Measurements from ENCODE around the gene CBX5. TPM values are rescaled to one million over a fixed set of nuclear protein-coding genes. Genes with fewer than 3 reads are reported as not detected.

The CBX5 gene
- total RNA-seq, 2 experiments from 2014 or later: 115 to 299 TPM

DNA sequence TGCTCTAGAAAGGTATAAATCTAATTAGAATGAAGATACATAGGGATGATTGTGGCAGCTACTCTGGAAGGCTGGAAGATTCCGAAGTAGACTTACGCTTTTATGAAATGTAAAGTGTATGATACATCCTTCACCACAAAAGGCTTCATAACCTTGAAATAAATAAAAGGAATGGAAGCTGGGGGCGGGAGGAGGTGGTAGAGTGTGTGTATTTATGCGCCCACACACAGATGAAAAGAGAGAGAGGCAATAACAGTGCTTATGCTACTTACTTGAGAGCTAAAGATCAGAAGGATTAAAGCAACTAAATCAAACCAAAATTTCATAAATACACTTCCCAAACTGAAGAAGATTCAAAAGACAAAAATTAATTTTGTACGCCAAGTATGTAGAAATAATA is 30.4 kb downstream of the CBX5 start:
- H3K27ac ChIP-seq (ENCODE audit: low read depth, low read length, poor library complexity, severe bottlenecking): no peak overlapping the region
- no TSS peak for BruUV-seq (replicated peaks)
- TF ChIP-seq, protein P1, sequence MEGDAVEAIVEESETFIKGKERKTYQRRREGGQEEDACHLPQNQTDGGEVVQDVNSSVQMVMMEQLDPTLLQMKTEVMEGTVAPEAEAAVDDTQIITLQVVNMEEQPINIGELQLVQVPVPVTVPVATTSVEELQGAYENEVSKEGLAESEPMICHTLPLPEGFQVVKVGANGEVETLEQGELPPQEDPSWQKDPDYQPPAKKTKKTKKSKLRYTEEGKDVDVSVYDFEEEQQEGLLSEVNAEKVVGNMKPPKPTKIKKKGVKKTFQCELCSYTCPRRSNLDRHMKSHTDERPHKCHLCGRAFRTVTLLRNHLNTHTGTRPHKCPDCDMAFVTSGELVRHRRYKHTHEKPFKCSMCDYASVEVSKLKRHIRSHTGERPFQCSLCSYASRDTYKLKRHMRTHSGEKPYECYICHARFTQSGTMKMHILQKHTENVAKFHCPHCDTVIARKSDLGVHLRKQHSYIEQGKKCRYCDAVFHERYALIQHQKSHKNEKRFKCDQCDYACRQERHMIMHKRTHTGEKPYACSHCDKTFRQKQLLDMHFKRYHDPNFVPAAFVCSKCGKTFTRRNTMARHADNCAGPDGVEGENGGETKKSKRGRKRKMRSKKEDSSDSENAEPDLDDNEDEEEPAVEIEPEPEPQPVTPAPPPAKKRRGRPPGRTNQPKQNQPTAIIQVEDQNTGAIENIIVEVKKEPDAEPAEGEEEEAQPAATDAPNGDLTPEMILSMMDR (conservative IDR thresholded peaks at IDR 0.05; ENCODE audit: low read length): no peak
- TF ChIP-seq EZH2phosphoT487 (IDR thresholded peaks at IDR 0.05; ENCODE audit: borderline replicate concordance, low read depth, low read length): no peak
- intact Hi-C loops (cut with micrococcal nuclease; ENCODE audit: unreplicated experiment): no loop called here
- no peaks in the 10 kb centered on the region for H3K9me3 ChIP-seq (ENCODE audit: low read length)
- no peak overlapping the region for H3K4me2 ChIP-seq (ENCODE audit: low read length)
- ChIA-PET POLR2A (interaction anchor here (0.7 kb wide), 2 partner anchors 27 to 231 kb away, joined by 3 read pairs; no protein-coding TSS in a partner anchor), CTCF (ENCODE audit: unreplicated experiment) (no interaction called here)
- H3K4me1 ChIP-seq (ENCODE audit: insufficient read depth, low read length, poor library complexity, severe bottlenecking): no peaks in the 10 kb centered on the region
- H3K9me2 ChIP-seq (ENCODE audit: insufficient read depth, low read length): no peaks in the 10 kb centered on the region
- H3K36me3 ChIP-seq (ENCODE audit: insufficient read depth, low read length): peaks cover 93% of the 10 kb centered on the region
- DNase-seq (ENCODE audit: low spot score): no peak
- no peak overlapping the region for H2AFZ ChIP-seq (ENCODE audit: low read length)
- H3K4me3 ChIP-seq (ENCODE audit: low read depth, low read length, poor library complexity, severe bottlenecking): no peak overlapping the region
- no peaks in the 10 kb centered on the region for H4K20me1 ChIP-seq (ENCODE audit: insufficient read depth, low read length)
- H3K79me2 ChIP-seq (ENCODE audit: insufficient read depth, low read depth, low read length): peaks cover 32% of the 10 kb centered on the region; the same call in 1 of the 2 replicates

DNA sequence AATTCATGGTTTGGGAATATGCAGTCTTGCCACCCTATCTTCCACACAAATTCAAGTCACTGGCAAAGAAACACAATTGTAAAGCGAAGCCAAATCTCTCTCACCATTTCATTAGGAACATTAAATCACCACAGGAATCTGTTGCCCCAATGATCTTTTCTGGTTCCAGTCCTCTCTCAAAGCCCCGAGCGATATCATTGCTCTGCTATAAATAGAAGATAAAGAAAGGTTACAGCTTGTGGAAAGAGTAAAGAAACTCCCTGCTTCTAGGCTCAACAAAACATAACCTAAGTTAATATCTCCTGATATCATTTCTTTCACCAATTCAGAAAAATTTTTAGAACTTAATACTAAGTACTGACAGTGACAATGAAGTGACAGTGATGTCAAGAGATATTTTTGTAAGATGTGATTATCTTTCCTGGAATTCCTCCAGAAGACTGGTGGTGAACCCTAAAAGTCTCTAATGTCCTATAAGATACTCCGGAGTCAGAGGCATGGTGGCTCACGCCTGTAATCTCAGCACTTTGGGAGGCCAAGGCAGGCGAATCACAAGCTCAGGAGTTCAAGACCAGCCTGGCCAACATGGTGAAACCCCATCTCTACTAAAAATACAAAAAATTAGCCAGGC is 33.8 kb downstream of the CBX5 start:
- BruUV-seq (replicated peaks): no TSS peak
- TF ChIP-seq, protein P1 (conservative IDR thresholded peaks at IDR 0.05; ENCODE audit: low read length): no peak
- TF ChIP-seq EZH2phosphoT487 (IDR thresholded peaks at IDR 0.05; ENCODE audit: borderline replicate concordance, low read depth, low read length): no peak
- Histone ChIP-seq H3K79me2 (ENCODE audit: insufficient read depth, low read depth, low read length) (peaks cover 6% of the 10 kb centered on the region; the same call in 1 of the 2 replicates), H3K36me3 (ENCODE audit: insufficient read depth, low read length) (peaks cover 95% of the 10 kb centered on the region), H3K4me3 (ENCODE audit: low read depth, low read length, poor library complexity, severe bottlenecking) (no peak overlapping the region), H3K27ac (ENCODE audit: low read depth, low read length, poor library complexity, severe bottlenecking) (no peak overlapping the region), H2AFZ (ENCODE audit: low read length) (no peak overlapping the region), H3K4me1 (ENCODE audit: insufficient read depth, low read length, poor library complexity, severe bottlenecking) (peaks cover 7% of the 10 kb centered on the region), H4K20me1 (ENCODE audit: insufficient read depth, low read length) (no peaks in the 10 kb centered on the region), H3K9me3 (ENCODE audit: low read length) (no peaks in the 10 kb centered on the region), H3K9me2 (ENCODE audit: insufficient read depth, low read length) (no peaks in the 10 kb centered on the region), H3K4me2 (ENCODE audit: low read length) (no peak overlapping the region)
- ChIA-PET CTCF (ENCODE audit: unreplicated experiment) (no interaction called here), POLR2A (interaction anchor here (0.7 kb wide), 2 partner anchors 87 to 631 kb away, joined by 3 to 10 read pairs; no protein-coding TSS in a partner anchor)
- intact Hi-C loops (cut with micrococcal nuclease; ENCODE audit: unreplicated experiment): no loop called here
- no peak for DNase-seq (ENCODE audit: low spot score)

- H3K4me2 ChIP-seq (ENCODE audit: low read length): no peak overlapping the region
These were observed 38.8 kb downstream of the CBX5 start for GRCh38 chr12:54240971-54241588.

More at GRCh38 chr12:54240971-54241588, 38.8 kb downstream of the CBX5 start:
- H4K20me1 ChIP-seq (ENCODE audit: insufficient read depth, low read length): no peaks in the 10 kb centered on the region
- H3K9me3 ChIP-seq (ENCODE audit: low read length): no peaks in the 10 kb centered on the region
- CTCF ChIA-PET (ENCODE audit: unreplicated experiment): interaction anchor here (0.8 kb wide), 1 partner anchor 11 kb away, joined by 3 read pairs; no protein-coding TSS in a partner anchor
- peaks cover 98% of the 10 kb centered on the region for H3K36me3 ChIP-seq (ENCODE audit: insufficient read depth, low read length)
- no peak overlapping the region for H2AFZ ChIP-seq (ENCODE audit: low read length)
- no peak overlapping the region for H3K4me3 ChIP-seq (ENCODE audit: low read depth, low read length, poor library complexity, severe bottlenecking)
- BruUV-seq (replicated peaks): no TSS peak
- TF ChIP-seq, protein P1 (conservative IDR thresholded peaks at IDR 0.05; ENCODE audit: low read length): no peak
- TF ChIP-seq EZH2phosphoT487 (IDR thresholded peaks at IDR 0.05; ENCODE audit: borderline replicate concordance, low read depth, low read length): no peak
- DNase-seq (ENCODE audit: low spot score): no peak
- peaks cover 10% of the 10 kb centered on the region for H3K4me1 ChIP-seq (ENCODE audit: insufficient read depth, low read length, poor library complexity, severe bottlenecking)
- H3K9me2 ChIP-seq (ENCODE audit: insufficient read depth, low read length): no peaks in the 10 kb centered on the region
- H3K27ac ChIP-seq (ENCODE audit: low read depth, low read length, poor library complexity, severe bottlenecking): no peak overlapping the region
- POLR2A ChIA-PET: interaction anchor here (0.5 to 2.1 kb wide), 6 partner anchors 11 to 22 kb away, joined by 3 to 13 read pairs (median 6); no protein-coding TSS in a partner anchor
- no peaks in the 10 kb centered on the region for H3K79me2 ChIP-seq (ENCODE audit: insufficient read depth, low read depth, low read length)
- intact Hi-C loops (cut with micrococcal nuclease; ENCODE audit: unreplicated experiment): no loop called here
